Activated CD8-positive, alpha-beta memory T cell treated with anti-CD3 and anti-CD28 coated beads for 36 hours (primary cell): ENCODE measurements around the gene RAD51B. TPM values are rescaled to one million over a fixed set of nuclear protein-coding genes. Genes with fewer than 3 reads are reported as not detected.

Source experiments
- CTCF ChIA-PET: fragments of 350-600 bp; sonication (Branson Sonifier 250); formaldehyde crosslinking; loops from one replicate; lab custom pipeline; 2021; ENCODE audit warnings: antibody characterized with exemption; lab: Charles Lee
- POLR2A ChIA-PET: fragments of 350-600 bp; sonication (Branson Sonifier 250); formaldehyde crosslinking; loops from one replicate; lab custom pipeline; 2021; ENCODE audit warnings: antibody characterized with exemption; lab: Charles Lee
- total RNA-seq, 2 experiments: library from RNA; stranded (reverse); gene quantifications; one replicate each; pipeline ENCODE4 v1.2.3, GENCODE V29; 2021

The RAD51B gene
- total RNA-seq, 2 experiments from 2014 or later: 25.0 to 26.0 TPM

DNA sequence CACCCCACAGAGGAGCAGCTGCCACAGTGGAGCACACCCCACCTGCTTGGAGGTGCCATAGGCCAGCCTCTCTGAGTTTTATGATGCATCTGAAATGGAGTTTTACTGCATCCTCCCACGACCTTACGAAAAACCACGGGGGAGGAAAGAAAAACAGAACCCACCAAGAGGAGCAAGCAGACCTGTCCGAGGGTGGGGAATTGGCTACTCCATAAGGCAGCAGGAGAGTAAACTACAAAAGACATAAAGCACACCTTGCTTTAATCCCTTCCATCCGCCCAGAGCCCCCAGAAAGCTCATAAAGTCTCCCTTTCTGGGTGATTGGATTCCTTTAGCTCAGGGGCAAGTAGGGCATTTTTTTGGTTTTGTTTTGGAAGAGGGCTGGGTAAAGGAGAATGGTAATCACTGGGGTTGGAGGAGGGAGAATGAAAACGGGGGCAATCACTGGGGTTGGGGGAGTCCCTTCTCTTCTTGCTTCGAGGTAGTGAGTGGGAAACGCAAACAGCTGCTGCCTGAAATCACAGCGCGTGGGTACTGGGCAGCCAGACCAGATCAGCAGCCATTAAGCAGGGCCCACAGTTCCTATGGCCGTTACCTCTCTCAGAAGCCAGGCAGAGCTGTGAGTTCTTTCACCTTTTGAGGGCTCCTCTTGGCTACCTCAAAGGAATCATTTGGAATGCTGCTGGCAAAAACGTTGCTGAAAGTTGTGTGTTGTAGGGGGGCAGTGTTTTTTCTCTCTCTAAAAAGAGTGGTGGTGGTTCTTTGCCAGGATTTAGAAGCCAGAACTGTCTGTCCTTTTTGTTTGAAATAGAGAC lies 539.6 kb downstream of the RAD51B start:
- ChIA-PET CTCF (no interaction called here), POLR2A (no interaction called here)

DNA sequence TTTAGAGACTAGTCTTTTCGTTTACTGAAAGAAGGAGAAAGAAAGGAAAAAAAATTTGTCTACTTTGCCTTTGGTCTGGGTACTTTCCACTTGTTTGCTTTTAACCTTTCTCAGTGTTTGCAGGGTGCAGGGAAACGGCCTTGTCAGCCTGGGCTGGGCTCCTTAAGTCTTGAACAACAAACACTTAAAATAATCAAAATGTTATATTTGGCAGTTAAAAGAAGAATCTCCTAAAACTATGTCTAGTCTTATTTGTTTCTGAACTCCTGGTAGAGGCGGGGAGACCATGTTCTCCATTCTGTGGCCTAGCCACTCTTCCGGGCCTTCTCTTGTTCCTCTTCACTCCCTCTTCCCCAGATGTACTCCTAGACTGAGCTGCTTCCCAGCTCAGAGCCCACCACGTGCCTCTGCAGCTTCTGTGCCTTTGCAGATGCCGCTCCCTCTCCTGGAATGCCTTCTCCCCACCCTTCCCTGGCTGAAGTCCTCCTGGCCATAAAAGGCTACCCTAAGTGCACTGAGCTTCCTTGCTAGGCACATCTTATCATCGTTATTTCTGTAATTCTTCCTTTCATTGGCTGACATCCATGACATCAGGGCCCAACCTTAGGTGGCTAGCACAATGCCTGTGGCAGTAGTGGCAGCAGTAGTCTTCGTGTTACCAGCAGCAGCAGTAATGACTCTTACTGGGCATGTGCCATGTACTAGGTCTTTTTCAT lies 540.4 kb downstream of the RAD51B start:
- CTCF ChIA-PET: no interaction called here
- POLR2A ChIA-PET: no interaction called here

DNA sequence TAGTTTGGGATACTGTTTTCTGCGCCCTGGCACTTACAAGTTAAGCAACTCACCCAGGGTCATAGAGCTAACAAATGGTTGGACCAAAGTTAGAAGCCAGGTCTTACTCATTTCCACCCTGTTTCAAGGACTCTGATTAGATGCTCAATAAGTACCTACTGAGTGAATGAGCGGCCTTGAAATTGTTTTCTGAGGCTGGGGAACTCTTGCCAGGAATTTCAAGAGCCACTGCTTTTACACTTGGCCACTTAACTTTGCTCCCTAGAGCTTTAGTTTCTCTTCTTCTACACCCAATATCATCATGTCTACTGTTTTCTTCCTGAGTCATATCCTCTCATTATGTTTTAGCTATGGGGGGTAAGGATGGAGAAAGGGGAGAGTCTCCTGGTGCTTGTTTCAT lies 541.7 kb downstream of the RAD51B start:
- ChIA-PET CTCF (no interaction called here), POLR2A (no interaction called here)

DNA sequence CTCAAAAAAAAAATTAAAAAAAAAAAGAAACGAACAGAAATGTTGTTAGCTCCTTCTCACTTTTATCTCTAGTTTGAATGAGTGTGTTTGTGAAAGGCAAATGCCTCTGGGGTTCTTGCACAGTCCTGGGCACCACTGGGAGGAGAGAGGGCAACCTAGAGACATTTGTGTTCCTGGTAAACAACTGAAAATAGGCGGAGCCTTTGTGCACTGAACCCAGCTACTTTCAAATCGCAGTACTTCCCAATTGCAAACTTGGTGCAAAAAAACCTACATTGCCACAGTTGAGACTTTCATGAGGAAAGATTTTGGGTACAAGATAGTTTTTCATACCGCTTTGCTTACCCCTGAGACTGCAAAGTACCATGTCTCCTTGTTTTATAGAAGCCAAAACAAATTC lies 543.3 kb downstream of the RAD51B start:
- ChIA-PET CTCF (no interaction called here), POLR2A (no interaction called here)

DNA sequence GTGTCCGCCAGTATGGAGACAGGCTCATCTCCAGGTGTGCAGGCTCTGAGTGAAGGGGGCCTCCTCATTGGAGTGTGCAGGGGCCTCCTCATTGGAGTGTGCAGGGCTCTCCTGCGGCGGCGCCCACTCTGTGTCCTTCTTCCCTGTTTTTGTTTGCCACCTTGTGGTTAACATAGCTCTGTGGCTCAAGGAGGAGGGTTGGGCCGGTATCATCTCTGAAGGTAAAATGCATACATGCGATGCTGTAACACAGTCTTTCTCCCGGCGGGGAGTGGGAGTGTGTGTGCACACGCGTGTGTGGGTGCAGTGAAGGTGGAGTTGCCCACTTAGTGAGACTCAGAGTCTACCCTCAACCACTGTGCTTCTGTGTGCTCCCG lies 543.9 kb downstream of the RAD51B start:
- ChIA-PET POLR2A (no interaction called here), CTCF (no interaction called here)

DNA sequence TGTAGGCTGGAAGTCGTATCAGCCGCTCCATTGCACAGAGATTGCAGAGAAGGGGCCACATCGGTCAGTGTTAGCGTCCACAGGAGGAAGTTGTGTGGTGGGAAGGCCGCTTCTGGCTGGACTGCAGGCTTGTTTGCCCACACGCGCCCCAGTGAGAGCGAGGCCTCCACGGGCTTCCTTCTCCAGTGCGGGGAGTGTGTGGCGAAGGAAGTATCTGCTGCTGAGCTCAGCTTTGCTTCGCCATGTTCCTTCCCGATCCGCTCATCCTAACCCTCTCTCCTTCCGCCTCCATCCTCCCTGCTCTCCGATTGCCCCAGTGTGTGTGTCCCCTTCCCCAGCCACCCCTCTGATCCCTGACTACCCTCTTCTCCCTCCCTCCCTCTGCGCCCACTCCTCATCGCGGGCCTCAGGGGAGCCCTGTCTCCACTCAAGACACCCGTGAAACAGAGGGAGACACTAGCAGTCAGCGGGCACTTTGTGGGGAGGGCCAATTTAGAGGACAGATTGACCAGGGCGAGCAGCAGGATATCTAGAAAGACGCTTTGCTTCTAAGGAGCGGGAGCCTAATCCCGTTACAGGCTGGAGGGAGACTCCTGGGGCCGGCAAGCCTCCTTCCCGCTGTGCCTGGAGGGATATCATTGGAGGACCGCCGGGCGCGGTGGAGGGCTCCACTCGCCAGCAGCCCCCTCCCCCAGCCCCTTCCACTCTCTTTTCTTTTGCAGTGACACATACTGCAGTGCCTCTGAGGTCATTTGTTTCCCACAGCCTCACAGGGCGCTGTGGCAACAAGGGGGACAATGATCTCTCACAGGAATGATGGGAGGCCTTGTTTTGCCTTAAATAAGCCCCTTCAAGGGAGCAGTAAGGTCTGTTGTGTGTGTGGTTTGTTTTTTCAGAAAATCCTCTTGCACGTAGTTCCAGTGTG lies 544.5 kb downstream of the RAD51B start:
- ChIA-PET POLR2A (no interaction called here), CTCF (no interaction called here)

DNA sequence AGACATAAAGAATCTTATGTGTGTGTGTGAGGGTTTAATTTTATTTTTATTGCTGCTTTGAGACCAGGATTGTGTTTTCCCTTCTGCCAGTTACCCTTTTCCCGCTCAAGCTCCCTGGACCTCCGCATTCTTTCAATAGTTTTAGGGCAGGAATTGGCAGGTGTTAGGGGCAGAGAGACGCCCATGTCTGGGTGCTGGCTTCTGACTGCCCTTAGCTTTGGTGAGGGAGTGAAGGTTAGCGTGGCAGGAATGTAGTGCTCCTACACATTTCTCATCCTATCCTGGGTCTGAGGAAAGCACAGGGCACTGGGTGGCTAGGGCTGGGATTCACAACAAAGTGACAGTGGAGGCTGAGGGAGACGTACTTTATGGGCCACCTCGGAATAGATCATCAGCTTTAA lies 545.2 kb downstream of the RAD51B start:
- ChIA-PET POLR2A (no interaction called here), CTCF (no interaction called here)

DNA sequence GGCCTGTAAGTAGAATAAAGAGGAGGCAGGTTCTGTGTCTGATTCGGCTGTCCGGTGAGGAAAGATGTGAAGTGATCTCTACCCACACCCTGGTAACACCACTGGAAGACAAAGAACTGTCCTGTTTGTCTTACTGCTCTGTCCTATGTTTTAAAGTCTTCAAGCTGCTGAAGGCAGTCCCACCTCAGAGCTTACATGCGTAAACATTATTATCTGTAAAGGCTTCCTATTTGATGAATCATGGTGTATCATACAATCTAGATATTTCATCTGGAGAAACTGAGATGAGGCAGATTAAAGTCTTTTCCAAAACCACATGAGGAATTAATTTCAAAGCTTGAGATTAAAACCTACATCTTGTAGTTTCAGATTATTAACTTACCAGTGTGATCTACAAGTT lies 545.6 kb downstream of the RAD51B start:
- POLR2A ChIA-PET: no interaction called here
- CTCF ChIA-PET: no interaction called here

DNA sequence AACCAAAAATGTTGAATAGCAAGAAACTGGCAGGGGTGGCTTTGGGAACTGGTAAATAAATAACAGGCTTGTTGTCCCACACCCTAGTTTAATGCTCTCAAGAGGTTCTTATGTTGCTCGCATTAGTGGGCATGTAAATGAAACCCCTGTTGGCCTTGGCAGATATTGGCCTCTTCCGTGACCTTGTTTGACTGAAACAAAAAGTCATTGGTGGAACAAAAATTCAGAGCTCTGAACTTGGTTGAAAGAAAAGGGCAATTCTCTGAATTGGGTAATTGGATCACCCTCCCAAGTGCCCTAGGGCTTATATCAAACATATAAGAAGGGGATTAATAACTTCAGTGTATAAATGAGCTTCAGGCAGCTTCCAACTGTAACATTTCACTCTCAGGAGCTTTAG lies 547.1 kb downstream of the RAD51B start:
- CTCF ChIA-PET: no interaction called here

DNA sequence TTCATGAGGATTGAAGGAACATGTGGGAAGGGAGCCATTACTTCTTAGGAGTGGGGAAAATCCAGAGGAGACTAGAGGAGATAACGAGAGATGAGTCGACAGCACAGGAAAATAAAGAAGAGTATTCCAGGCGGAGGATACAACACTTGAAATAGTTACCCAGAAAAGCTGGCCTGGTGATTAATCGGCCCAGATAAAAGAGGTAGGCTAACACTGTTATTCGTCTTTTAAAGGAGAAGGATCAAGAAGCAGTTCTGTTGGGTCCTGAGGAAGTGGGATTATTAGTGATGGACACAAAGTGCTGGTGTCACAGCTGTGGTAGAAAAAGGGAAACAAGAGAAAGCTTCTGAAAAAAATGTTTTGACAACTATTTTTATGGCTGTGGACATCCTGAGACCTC lies 548.0 kb downstream of the RAD51B start:
- ChIA-PET CTCF (interaction anchor here (0.6 kb wide), 1 partner anchor 423 kb away, joined by 3 read pairs; no protein-coding TSS in a partner anchor), POLR2A (no interaction called here)

More for the DNA sequence above, 547.1 kb downstream of the RAD51B start:
- POLR2A ChIA-PET: no interaction called here

DNA sequence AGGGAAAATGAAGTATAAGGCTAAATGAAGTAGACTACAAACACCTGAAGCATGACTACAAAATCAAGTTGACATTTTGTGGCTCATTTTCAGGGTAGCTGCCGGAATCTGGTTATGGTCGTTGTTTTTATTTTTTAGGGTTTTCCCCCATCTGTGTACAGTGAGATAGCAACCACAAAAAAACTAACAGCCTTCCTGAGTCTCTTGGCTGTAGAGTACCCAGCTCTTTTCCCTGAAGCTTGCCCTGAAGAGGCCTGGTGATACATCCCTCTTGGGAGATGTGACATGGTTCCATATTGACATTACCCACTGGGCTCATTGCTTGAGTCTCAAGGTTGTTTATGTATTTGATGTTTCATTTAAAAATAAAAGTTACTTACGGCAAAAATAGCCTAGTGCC lies 549.3 kb downstream of the RAD51B start:
- ChIA-PET CTCF (no interaction called here), POLR2A (no interaction called here)

DNA sequence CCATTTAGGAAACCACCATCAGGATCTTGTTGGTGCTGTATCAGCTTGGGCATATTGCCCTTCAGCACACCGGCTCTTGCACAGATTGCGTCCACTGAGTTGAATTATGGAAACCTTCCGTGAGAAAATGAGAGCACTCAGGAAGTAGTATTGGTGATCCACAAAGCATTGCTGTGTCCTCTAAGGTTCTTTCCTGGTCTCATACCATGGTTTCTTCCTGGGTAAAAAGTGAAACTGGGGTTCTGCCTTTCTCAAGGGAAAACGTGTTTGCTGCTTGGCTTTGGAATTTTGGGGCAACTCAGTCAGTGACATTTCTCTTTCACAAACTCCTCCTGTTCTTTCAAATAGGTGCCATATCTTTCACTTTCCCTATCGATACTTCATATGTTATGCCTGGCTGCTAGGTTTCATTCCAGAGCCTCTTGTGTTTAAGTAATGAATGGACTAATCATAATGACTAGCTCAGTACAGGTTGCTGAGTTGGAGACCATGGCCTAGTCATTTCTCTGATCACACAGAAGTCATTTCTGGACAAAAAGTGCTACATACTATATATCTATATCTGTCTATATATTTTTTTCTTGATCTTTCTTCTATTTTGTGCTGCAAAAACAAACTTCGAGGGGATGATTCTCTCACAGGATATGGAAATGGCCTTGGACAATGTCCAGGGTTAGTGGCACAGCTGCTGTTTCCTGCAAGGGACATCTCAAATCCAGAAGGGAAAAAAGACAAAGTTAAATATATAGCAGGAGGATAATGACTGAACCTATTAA lies 549.9 kb downstream of the RAD51B start:
- POLR2A ChIA-PET: no interaction called here
- CTCF ChIA-PET: no interaction called here

DNA sequence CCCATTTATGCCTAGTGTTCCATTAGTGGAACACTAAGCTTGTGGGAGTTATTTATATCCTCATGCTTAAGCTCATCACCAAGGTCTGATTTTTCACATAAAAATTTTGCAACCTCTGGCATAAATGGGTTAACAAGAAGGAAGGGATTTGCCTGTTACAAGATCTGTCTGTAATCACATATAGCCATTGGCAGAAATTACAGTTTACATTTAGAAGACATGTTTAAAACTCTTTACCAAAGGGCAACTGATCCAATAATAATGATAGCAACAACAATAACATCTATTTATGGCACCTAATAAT lies 550.4 kb downstream of the RAD51B start:
- POLR2A ChIA-PET: no interaction called here
- CTCF ChIA-PET: no interaction called here

DNA sequence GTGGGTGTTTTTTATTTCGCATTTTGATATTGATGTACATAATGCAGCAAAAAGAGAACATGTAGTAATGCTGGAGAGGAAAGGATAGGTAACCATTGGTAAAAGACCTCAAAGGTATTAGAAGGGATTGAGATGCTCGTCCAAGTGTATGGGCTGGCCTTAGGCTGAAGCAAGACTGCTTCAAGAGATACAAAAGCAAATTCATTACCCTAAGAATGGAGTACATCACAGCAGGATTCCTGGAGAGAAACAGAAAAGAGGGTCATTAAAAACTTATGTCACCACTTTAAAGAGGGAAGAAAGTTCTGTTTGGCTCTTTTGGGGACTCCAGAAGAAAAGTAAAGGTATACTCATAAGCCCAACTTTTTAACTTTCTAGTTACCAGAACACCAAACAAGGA lies 552.8 kb downstream of the RAD51B start:
- ChIA-PET POLR2A (no interaction called here), CTCF (no interaction called here)

DNA sequence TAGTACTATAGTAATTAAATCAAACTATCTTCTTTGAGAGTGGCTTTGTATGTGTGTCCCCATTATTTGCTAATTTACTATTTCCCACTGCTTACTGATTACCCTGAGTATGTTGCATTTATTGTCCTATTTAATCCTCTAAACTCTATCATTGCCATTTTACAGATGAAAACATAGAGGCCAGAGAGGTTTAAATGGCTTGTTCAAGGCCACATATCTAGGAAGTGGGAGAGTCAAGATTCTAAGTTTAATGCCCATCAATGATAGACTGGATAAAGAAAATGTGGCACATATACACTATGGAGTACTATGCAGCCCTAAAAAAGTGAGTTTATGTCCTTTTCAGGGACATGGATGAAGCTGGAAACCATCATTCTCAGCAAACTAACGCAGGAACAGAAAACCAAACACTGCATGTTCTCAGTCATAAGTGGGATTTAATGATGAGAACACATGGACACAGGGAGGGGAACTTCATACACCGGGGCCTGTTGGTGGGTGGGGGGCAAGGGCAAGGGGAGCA lies 553.6 kb downstream of the RAD51B start:
- ChIA-PET POLR2A (no interaction called here), CTCF (no interaction called here)

DNA sequence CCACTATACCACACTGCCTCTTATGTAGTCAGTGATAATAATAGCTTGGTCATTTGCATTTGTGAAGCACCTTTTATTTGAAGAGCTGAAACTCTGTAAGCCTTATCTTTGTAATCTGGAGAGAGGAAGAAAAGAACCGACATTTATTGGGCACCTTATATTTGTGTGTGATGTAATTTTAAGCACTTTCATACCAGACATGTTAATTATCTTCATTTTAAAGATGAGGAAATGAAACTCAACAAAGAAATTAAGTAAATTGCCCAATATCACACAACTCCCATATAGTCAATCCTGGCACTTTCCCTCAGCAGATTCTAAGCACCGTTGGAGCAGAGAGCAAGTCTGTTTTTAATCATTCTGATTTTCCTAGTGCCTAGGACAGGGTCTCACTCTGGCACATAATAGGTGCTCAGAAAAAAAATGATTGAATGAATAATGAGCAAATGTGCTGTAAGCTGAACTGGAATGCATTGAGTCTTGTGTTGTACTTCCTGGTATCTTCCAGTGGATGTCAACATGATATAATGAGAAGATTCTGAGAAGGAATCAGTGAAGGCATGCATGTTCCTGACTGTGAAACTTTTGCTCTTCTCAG lies 554.4 kb downstream of the RAD51B start:
- CTCF ChIA-PET: no interaction called here
- POLR2A ChIA-PET: no interaction called here

DNA sequence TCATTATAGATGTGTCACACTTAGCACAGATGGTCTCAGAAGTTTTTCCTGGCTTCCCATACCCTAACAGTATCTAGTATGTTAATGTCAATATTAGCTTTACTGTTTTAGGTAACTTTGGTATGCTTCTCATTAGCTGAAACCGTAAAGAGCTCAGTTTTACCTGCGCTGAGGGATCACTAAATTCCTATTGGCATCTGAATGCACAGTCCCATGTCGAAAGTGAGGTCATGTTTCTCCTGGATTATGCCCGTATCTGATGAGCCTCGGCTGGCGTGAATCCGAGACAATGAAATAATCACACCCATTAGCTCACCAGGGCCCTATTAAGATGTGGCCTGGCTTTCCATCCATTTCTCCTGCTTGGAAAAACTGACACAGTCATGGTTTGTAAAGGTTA lies 555.1 kb downstream of the RAD51B start:
- CTCF ChIA-PET: no interaction called here
- POLR2A ChIA-PET: no interaction called here

DNA sequence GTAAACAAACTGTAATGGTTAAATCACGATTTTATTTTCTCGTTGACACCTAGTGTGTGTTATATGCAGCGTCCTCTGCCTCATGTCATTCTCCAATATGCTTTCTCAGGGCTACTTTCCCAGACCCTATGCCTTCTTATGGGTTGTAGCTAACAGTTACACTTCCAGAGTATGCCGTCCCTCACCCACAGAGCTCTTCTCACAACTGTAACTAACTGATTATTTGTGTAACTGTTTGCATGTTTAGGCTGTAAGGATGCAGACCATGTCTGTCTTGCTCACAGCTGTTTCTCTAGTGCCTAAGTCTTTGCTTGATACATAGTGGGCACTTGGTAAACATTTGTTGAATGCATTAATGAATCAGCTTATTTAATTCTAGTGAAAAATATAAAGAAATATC lies 555.8 kb downstream of the RAD51B start:
- POLR2A ChIA-PET: no interaction called here

More for the DNA sequence above, 555.8 kb downstream of the RAD51B start:
- CTCF ChIA-PET: no interaction called here
